Endothelial cell of umbilical vein (primary cell): Measurements from ENCODE around the gene C5orf47.

Experiments
- CTCF ChIP-seq, 2 donors: IDR thresholded peaks; 1 replicate in 1 of 2; 2 replicates in 1 of 2; pipeline ENCODE4 v1.5.1; 2011; ENCODE audit warnings: low read length in 2 of 2, mild to moderate bottlenecking in 2 of 2, moderate library complexity in 2 of 2, control low read depth in 1 of 2, inconsistent platforms in 1 of 2, low read depth in 1 of 2; ENCODE audit not compliant: insufficient read depth in 1 of 2; ENCODE audit errors: extremely low read depth in 1 of 2
- EZH2 ChIP-seq: IDR thresholded peaks from 2 replicates; pipeline ENCODE4 v1.6.1; 2012; ENCODE audit warnings: borderline replicate concordance, low read depth, mild to moderate bottlenecking, moderate library complexity, low read length, inconsistent platforms; ENCODE audit not compliant: severe bottlenecking
- MAX ChIP-seq: IDR thresholded peaks from 2 replicates; pipeline ENCODE4 v1.6.1; 2011; ENCODE audit not compliant: insufficient read depth, insufficient read length
- MYC ChIP-seq: IDR thresholded peaks from one replicate; pipeline ENCODE4 v1.6.1; 2011; ENCODE audit warnings: mild to moderate bottlenecking, low read depth, low read length
- POLR2A ChIP-seq: IDR thresholded peaks from 2 replicates; pipeline ENCODE4 v1.6.1; 2012; ENCODE audit warnings: low read depth, mild to moderate bottlenecking, control low read depth, low read length

GRCh38 chr5:173941758-173942401, 47.1 kb upstream of the C5orf47 start:
- TF ChIP-seq CTCF (IDR thresholded peaks at IDR 0.05; ENCODE audit: extremely low read depth in 1 of 2, insufficient read depth in 1 of 2, low read depth in 1 of 2, low read length in 2 of 2) (no peak), POLR2A (no peak), MYC (no peak), EZH2 (no peak), MAX (no peak)
